Measurements from ENCODE around the gene RAB20. TPM values are rescaled to one million over a fixed set of nuclear protein-coding genes. Genes with fewer than 3 reads are reported as not detected.

Gene RAB20
- total RNA-seq, 2 experiments from 2014 or later: 3.9 to 4.2 TPM

- H3K27ac Mint-ChIP-seq: no peak overlapping the region
- POLR2A ChIA-PET: no interaction called here
- DNase-seq: no peak
- no peaks in the 10 kb centered on the region for H3K36me3 Mint-ChIP-seq (ENCODE audit: low read depth)
- no peaks in the 10 kb centered on the region for H3K9me3 Mint-ChIP-seq (ENCODE audit: insufficient read depth)
- no peak overlapping the region for H3K4me3 Mint-ChIP-seq
- H3K27me3 Mint-ChIP-seq (ENCODE audit: low read depth): peaks cover 3% of the 10 kb centered on the region
- no peak for ATAC-seq
- CTCF ChIA-PET: no interaction called here
- peaks cover 2% of the 10 kb centered on the region for H3K4me1 Mint-ChIP-seq (ENCODE audit: low read depth)
These were observed 86.4 kb downstream of the RAB20 start for GRCh38 chr13:110475117-110475516.

DNA sequence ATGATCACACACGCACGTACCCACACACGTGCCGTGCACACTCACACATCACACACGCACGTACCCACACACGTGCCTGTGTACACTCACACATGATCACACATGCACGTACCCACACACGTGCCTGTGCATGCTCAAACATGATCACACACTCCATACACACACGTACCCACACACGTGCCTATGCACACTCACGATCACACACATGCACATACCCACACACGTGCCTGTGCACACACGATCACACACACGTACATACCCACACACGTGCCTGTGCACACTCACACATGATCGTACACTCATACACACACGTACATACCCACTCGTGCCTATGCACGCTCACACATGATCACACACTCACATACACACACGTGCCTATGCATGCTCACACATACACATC lies 86.8 kb downstream of the RAB20 start:
- ChIA-PET CTCF (no interaction called here), POLR2A (no interaction called here)
- peaks cover 3% of the 10 kb centered on the region for H3K27me3 Mint-ChIP-seq (ENCODE audit: low read depth)
- DNase-seq (no peak), ATAC-seq (no peak)
- H3K9me3 Mint-ChIP-seq (ENCODE audit: insufficient read depth): no peaks in the 10 kb centered on the region
- H3K4me1 Mint-ChIP-seq (ENCODE audit: low read depth): peaks cover 2% of the 10 kb centered on the region
- no peak overlapping the region for H3K4me3 Mint-ChIP-seq
- H3K36me3 Mint-ChIP-seq (ENCODE audit: low read depth): no peaks in the 10 kb centered on the region
- no peak overlapping the region for H3K27ac Mint-ChIP-seq

Other genes starting within 250 kb of the RAB20 start
- gene NAXD, start 53.8 kb upstream of the RAB20 start, total RNA-seq: 10 to 100 TPM; 23.7 to 24.3 TPM
- 10 to 100 TPM; 73.1 to 79.9 TPM for gene CARS2, start 144.4 kb upstream of the RAB20 start, total RNA-seq
- 10 to 100 TPM; 19.8 to 21.4 TPM for gene ING1, start 152.0 kb upstream of the RAB20 start, total RNA-seq